Stimulated activated naive B cell treated with anti-CD40 and anti-IgM and Interleukin-4, amounts not matched to agents 10 μg/mL and 1 μg/mL and 100 μg/mL, for 72 hours (primary cell): ENCODE data around the gene PARP4.
"Not testable (repeated sequence)": the region's sequence is repeated elsewhere in the genome, so short reads cannot be mapped to it uniquely, and the experiment has no call there.

Experiments
- ATAC-seq, 2 donors: fragments of 150-1000 bp; cut with Tn5 transposase; replicated peaks; 2 replicates each; pipeline ENCODE4 v1.10.0; 2021; ENCODE audit warnings: moderate library complexity in 1 of 2
- DNase-seq: peaks from one replicate; pipeline ENCODE4 v3.0.0; 2021
- H3K27ac Mint-ChIP-seq: one replicate; pipeline ENCODE4 v1.8.0; 2022; ENCODE audit warnings: mild to moderate bottlenecking, mixed read lengths
- H3K27me3 Mint-ChIP-seq, 2 donors: one replicate each; pipeline ENCODE4 v1.8.0; 2022; ENCODE audit warnings: mixed read lengths in 2 of 2
- H3K36me3 Mint-ChIP-seq, 2 donors: one replicate each; pipeline ENCODE4 v1.8.0; 2022; ENCODE audit warnings: mixed read lengths in 2 of 2, mild to moderate bottlenecking in 1 of 2
- H3K4me1 Mint-ChIP-seq, 2 donors: one replicate each; pipeline ENCODE4 v1.8.0; 2022; ENCODE audit warnings: mixed read lengths in 2 of 2, mild to moderate bottlenecking in 1 of 2
- H3K4me3 Mint-ChIP-seq, 2 donors: one replicate each; pipeline ENCODE4 v1.8.0; 2022; ENCODE audit warnings: mild to moderate bottlenecking in 2 of 2, mixed read lengths in 2 of 2, moderate library complexity in 1 of 2
- H3K9me3 Mint-ChIP-seq, 2 donors: one replicate each; pipeline ENCODE4 v1.8.0; 2022; ENCODE audit warnings: mixed read lengths in 2 of 2, mild to moderate bottlenecking in 1 of 2

The PARP4 gene

GRCh38 chr13:24495151-24495729, 17.3 kb downstream of the PARP4 start:
- Mint-ChIP-seq H3K9me3 (no peaks in the 10 kb centered on the region), H3K4me3 (no peak overlapping the region), H3K4me1 (no peaks in the 10 kb centered on the region), H3K36me3 (peaks cover 46 to 60% of the 10 kb centered on the region in 2 donors), H3K27ac (no peak overlapping the region), H3K27me3 (no peaks in the 10 kb centered on the region)
- ATAC-seq, result no peak
- DNase-seq, result no peak

- no peak for ATAC-seq
- no peak for DNase-seq
- H3K4me3 Mint-ChIP-seq, result no peak overlapping the region
- no peaks in the 10 kb centered on the region for H3K27me3 Mint-ChIP-seq
- no peaks in the 10 kb centered on the region for H3K9me3 Mint-ChIP-seq
- H3K36me3 Mint-ChIP-seq, result peaks cover 62 to 79% of the 10 kb centered on the region in 2 donors
- no peaks in the 10 kb centered on the region for H3K4me1 Mint-ChIP-seq
- H3K27ac Mint-ChIP-seq, result no peak overlapping the region
Measured at GRCh38 chr13:24493356-24493755, 19.2 kb downstream of the PARP4 start.

GRCh38 chr13:24491845-24492244, 20.7 kb downstream of the PARP4 start:
- no peak for DNase-seq
- ATAC-seq, result no peak
- Mint-ChIP-seq H3K4me3 (no peak overlapping the region), H3K9me3 (peaks cover 2 to 3% of the 10 kb centered on the region in 2 donors), H3K36me3 (peaks cover 59 to 76% of the 10 kb centered on the region in 2 donors), H3K4me1 (no peaks in the 10 kb centered on the region), H3K27ac (no peak overlapping the region), H3K27me3 (no peaks in the 10 kb centered on the region)

- Mint-ChIP-seq H3K9me3 (peaks cover 2 to 3% of the 10 kb centered on the region in 2 donors), H3K27ac (no peak overlapping the region)
Measured at GRCh38 chr13:24489721-24490120, 22.9 kb downstream of the PARP4 start.

GRCh38 chr13:24488092-24488491, 24.5 kb downstream of the PARP4 start:
- not testable (repeated sequence) for H3K27me3 Mint-ChIP-seq, ATAC-seq, DNase-seq, H3K4me1 Mint-ChIP-seq, H3K9me3 Mint-ChIP-seq, H3K4me3 Mint-ChIP-seq, H3K27ac Mint-ChIP-seq
- peaks cover 47 to 64% of the 10 kb centered on the region in 2 donors for H3K36me3 Mint-ChIP-seq

More at GRCh38 chr13:24489721-24490120, 22.9 kb downstream of the PARP4 start:
- Mint-ChIP-seq H3K4me1 (no peaks in the 10 kb centered on the region), H3K27me3 (no peaks in the 10 kb centered on the region), H3K4me3 (no peak overlapping the region), H3K36me3 (peaks cover 47 to 67% of the 10 kb centered on the region in 2 donors)
- DNase-seq (no peak), ATAC-seq (no peak)

GRCh38 chr13:24486017-24486657, 26.4 kb downstream of the PARP4 start:
- not testable (repeated sequence) for DNase-seq, ATAC-seq, H3K27me3 Mint-ChIP-seq, H3K4me1 Mint-ChIP-seq, H3K9me3 Mint-ChIP-seq, H3K27ac Mint-ChIP-seq, H3K4me3 Mint-ChIP-seq
- peaks cover 47 to 74% of the 10 kb centered on the region in 2 donors for H3K36me3 Mint-ChIP-seq

- no peaks in the 10 kb centered on the region for H3K4me1 Mint-ChIP-seq
- H3K4me3 Mint-ChIP-seq, result no peak overlapping the region
- DNase-seq (no peak), ATAC-seq (no peak)
- no peaks in the 10 kb centered on the region for H3K27me3 Mint-ChIP-seq
- no peak overlapping the region for H3K27ac Mint-ChIP-seq
- no peaks in the 10 kb centered on the region for H3K9me3 Mint-ChIP-seq
- peaks cover 57 to 61% of the 10 kb centered on the region in 2 donors for H3K36me3 Mint-ChIP-seq
Measured at GRCh38 chr13:24473686-24474085, 38.9 kb downstream of the PARP4 start.

GRCh38 chr13:24472129-24472528, 40.4 kb downstream of the PARP4 start:
- H3K4me3 Mint-ChIP-seq, DNase-seq, H3K27ac Mint-ChIP-seq, H3K9me3 Mint-ChIP-seq, H3K4me1 Mint-ChIP-seq, H3K27me3 Mint-ChIP-seq, ATAC-seq: not testable (repeated sequence)
- peaks cover 67 to 69% of the 10 kb centered on the region in 2 donors for H3K36me3 Mint-ChIP-seq

- no peak for ATAC-seq
- no peak for DNase-seq
- H3K36me3 Mint-ChIP-seq, result peaks cover 55 to 62% of the 10 kb centered on the region in 2 donors
- H3K4me3 Mint-ChIP-seq, result no peak overlapping the region
- H3K4me1 Mint-ChIP-seq, result peaks cover 0 to 7% of the 10 kb centered on the region in 2 donors
- no peaks in the 10 kb centered on the region for H3K27me3 Mint-ChIP-seq
- H3K9me3 Mint-ChIP-seq, result peaks cover 2 to 4% of the 10 kb centered on the region in 2 donors
- H3K27ac Mint-ChIP-seq, result no peak overlapping the region
Measured at GRCh38 chr13:24463078-24463477, 49.5 kb downstream of the PARP4 start.

GRCh38 chr13:24460256-24460655, 52.3 kb downstream of the PARP4 start:
- Mint-ChIP-seq H3K36me3 (peaks cover 44 to 50% of the 10 kb centered on the region in 2 donors), H3K9me3 (peaks cover under 1% of the 10 kb centered on the region in 2 donors), H3K4me3 (no peak overlapping the region), H3K4me1 (peaks cover 0 to 6% of the 10 kb centered on the region in 2 donors), H3K27me3 (no peaks in the 10 kb centered on the region), H3K27ac (no peak overlapping the region)
- ATAC-seq (no peak), DNase-seq (no peak)

- Mint-ChIP-seq H3K27ac (no peak overlapping the region), H3K4me1 (peaks cover 0 to 5% of the 10 kb centered on the region in 2 donors), H3K4me3 (no peak overlapping the region), H3K36me3 (peaks cover 44 to 49% of the 10 kb centered on the region in 2 donors), H3K9me3 (no peaks in the 10 kb centered on the region), H3K27me3 (no peaks in the 10 kb centered on the region)
- ATAC-seq (no peak), DNase-seq (no peak)
Measured at GRCh38 chr13:24459726-24460125, 52.9 kb downstream of the PARP4 start.

- H3K36me3 Mint-ChIP-seq, result peaks cover 42 to 49% of the 10 kb centered on the region in 2 donors
- no peaks in the 10 kb centered on the region for H3K27me3 Mint-ChIP-seq
- peaks cover 0 to 5% of the 10 kb centered on the region in 2 donors for H3K4me1 Mint-ChIP-seq
- DNase-seq, result no peak
- ATAC-seq, result no peak
- no peak overlapping the region for H3K27ac Mint-ChIP-seq
- H3K9me3 Mint-ChIP-seq, result no peaks in the 10 kb centered on the region
- no peak overlapping the region for H3K4me3 Mint-ChIP-seq
Measured at GRCh38 chr13:24459234-24459633, 53.3 kb downstream of the PARP4 start.

GRCh38 chr13:24458736-24459135, 53.8 kb downstream of the PARP4 start:
- peaks cover 0 to 2% of the 10 kb centered on the region in 2 donors for H3K4me1 Mint-ChIP-seq
- no peak overlapping the region for H3K4me3 Mint-ChIP-seq
- no peak overlapping the region for H3K27ac Mint-ChIP-seq
- no peaks in the 10 kb centered on the region for H3K9me3 Mint-ChIP-seq
- no peaks in the 10 kb centered on the region for H3K27me3 Mint-ChIP-seq
- ATAC-seq (no peak), DNase-seq (no peak)
- peaks cover 43 to 47% of the 10 kb centered on the region in 2 donors for H3K36me3 Mint-ChIP-seq

GRCh38 chr13:24456396-24456795, 56.2 kb downstream of the PARP4 start:
- Mint-ChIP-seq H3K9me3 (no peaks in the 10 kb centered on the region), H3K4me1 (peaks cover 0 to 2% of the 10 kb centered on the region in 2 donors), H3K27ac (no peak overlapping the region), H3K36me3 (peaks cover 31 to 46% of the 10 kb centered on the region in 2 donors), H3K27me3 (no peaks in the 10 kb centered on the region), H3K4me3 (no peak overlapping the region)
- no peak for DNase-seq
- no peak for ATAC-seq

- no peak overlapping the region for H3K27ac Mint-ChIP-seq
- peaks cover 0 to 2% of the 10 kb centered on the region in 2 donors for H3K4me1 Mint-ChIP-seq
- H3K27me3 Mint-ChIP-seq, result no peaks in the 10 kb centered on the region
- H3K4me3 Mint-ChIP-seq, result no peak overlapping the region
- H3K9me3 Mint-ChIP-seq, result no peaks in the 10 kb centered on the region
- ATAC-seq (no peak), DNase-seq (no peak)
- peaks cover 37 to 56% of the 10 kb centered on the region in 2 donors for H3K36me3 Mint-ChIP-seq
Measured at GRCh38 chr13:24454056-24454455, 58.5 kb downstream of the PARP4 start.
